SU-DHL-6 (cell line): Measurements from ENCODE around the gene PPP3CA.

Source experiments
- EZH2phosphoT487 ChIP-seq: fragments of 200-600 bp; sonication (generic), shearing (Covaris generic); conservative IDR thresholded peaks from 2 replicates; pipeline ENCODE4 v1.6.1; 2018; ENCODE audit warnings: mild to moderate bottlenecking, antibody characterized with exemption, low read length, moderate library complexity, mixed read lengths
- TF ChIP-seq, protein P1 (sequence below): fragments of 200-600 bp; sonication (generic); IDR thresholded peaks from one replicate; pipeline ENCODE4 v1.5.1; 2017; ENCODE audit warnings: antibody characterized with exemption, mild to moderate bottlenecking, low read length, moderate library complexity; ENCODE audit not compliant: insufficient read depth, poor library complexity, severe bottlenecking

DNA sequence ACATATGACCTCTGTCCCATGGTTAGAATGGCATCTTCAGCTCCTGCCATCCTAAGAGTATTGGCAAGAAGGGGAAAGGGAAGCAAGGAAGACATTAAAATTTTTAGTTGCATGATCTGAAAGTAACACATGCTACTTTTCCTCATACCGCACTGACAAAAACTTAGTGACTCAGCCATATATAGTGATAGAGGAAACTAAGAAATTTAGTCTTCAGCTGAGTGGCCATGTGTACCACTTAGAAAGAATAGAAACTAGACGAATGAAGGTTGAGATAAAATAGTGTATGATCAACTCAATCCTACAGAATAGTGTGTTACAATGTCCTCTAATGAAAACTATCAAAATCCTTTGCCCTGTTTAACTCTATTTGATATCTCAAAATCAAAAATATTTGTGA, 164.1 kb downstream of the PPP3CA start:
- TF ChIP-seq, protein P1, sequence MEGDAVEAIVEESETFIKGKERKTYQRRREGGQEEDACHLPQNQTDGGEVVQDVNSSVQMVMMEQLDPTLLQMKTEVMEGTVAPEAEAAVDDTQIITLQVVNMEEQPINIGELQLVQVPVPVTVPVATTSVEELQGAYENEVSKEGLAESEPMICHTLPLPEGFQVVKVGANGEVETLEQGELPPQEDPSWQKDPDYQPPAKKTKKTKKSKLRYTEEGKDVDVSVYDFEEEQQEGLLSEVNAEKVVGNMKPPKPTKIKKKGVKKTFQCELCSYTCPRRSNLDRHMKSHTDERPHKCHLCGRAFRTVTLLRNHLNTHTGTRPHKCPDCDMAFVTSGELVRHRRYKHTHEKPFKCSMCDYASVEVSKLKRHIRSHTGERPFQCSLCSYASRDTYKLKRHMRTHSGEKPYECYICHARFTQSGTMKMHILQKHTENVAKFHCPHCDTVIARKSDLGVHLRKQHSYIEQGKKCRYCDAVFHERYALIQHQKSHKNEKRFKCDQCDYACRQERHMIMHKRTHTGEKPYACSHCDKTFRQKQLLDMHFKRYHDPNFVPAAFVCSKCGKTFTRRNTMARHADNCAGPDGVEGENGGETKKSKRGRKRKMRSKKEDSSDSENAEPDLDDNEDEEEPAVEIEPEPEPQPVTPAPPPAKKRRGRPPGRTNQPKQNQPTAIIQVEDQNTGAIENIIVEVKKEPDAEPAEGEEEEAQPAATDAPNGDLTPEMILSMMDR = no peak
- TF ChIP-seq EZH2phosphoT487 = no peak
